Fibroblast of lung (primary cell): ENCODE results near the gene NSUN3. TPM values are rescaled to one million over a fixed set of nuclear protein-coding genes. Genes with fewer than 3 reads are reported as not detected.
"Not testable (repeated sequence)": the region's sequence is repeated elsewhere in the genome, so short reads cannot be mapped to it uniquely, and the experiment has no call there.

ENCODE experiments used
- DNase-seq, 2 donors: peaks; one replicate each; pipeline versions ENCODE4 v3.0.0 to v3.0.0-alpha.2; 2010; ENCODE audit warnings: low read depth in 2 of 2
- H2AFZ ChIP-seq: 2 replicates; pipeline ENCODE4 v1.5.1; 2012; ENCODE audit warnings: low read length, control low read depth, inconsistent platforms
- H3K27ac ChIP-seq: 2 replicates; pipeline ENCODE4 v1.5.1; 2011; ENCODE audit warnings: low read length, control low read depth; ENCODE audit not compliant: insufficient read depth
- H3K27me3 ChIP-seq: 2 replicates; pipeline ENCODE4 v1.5.1; 2011; ENCODE audit warnings: mild to moderate bottlenecking, low read length; ENCODE audit not compliant: control insufficient read depth, insufficient read depth
- H3K36me3 ChIP-seq: 2 replicates; pipeline ENCODE4 v1.5.1; 2011; ENCODE audit warnings: low read length; ENCODE audit not compliant: control insufficient read depth, insufficient read depth
- H3K4me1 ChIP-seq: 2 replicates; pipeline ENCODE4 v1.5.1; 2011; ENCODE audit warnings: low read length; ENCODE audit not compliant: control insufficient read depth, insufficient read depth; ENCODE audit errors: extremely low read depth
- H3K4me2 ChIP-seq: 2 replicates; pipeline ENCODE4 v1.5.1; 2011; ENCODE audit warnings: low read length, control low read depth; ENCODE audit not compliant: insufficient read depth; ENCODE audit errors: extremely low read depth
- H3K4me3 ChIP-seq, 4 experiments: fragments of 200-600 bp in 1 of 4; sonication (generic) in 1 of 4; replicated peaks in 1 of 4; 2 replicates each; pipeline ENCODE4 v1.5.1; 2011 to 2016; ENCODE audit warnings: low read length in 4 of 4, low read depth in 3 of 4, mild to moderate bottlenecking in 3 of 4, control low read depth in 2 of 4, inconsistent platforms in 1 of 4, mixed read lengths in 1 of 4; ENCODE audit not compliant: insufficient read depth in 1 of 4; ENCODE audit errors: control extremely low read depth in 1 of 4
- H3K79me2 ChIP-seq: 2 replicates; pipeline ENCODE4 v1.5.1; 2012; ENCODE audit warnings: mild to moderate bottlenecking, low read length, inconsistent platforms; ENCODE audit not compliant: control insufficient read depth, insufficient read depth
- H3K9ac ChIP-seq: 2 replicates; pipeline ENCODE4 v1.5.1; 2011; ENCODE audit warnings: mild to moderate bottlenecking, low read length, control low read depth; ENCODE audit not compliant: insufficient read depth
- H3K9me3 ChIP-seq: 2 replicates; pipeline ENCODE4 v1.5.1; 2012; ENCODE audit warnings: low read depth, low read length; ENCODE audit not compliant: control insufficient read depth, insufficient read depth
- H4K20me1 ChIP-seq: 2 replicates; pipeline ENCODE4 v1.5.1; 2011; ENCODE audit warnings: low read length; ENCODE audit not compliant: control insufficient read depth, insufficient read depth; ENCODE audit errors: extremely low read depth
- EZH2 ChIP-seq: IDR thresholded peaks from 2 replicates; pipeline ENCODE4 v1.5.1; 2012; ENCODE audit warnings: low read length, control low read depth, mild to moderate bottlenecking; ENCODE audit errors: missing control alignments
- polyA plus RNA-seq, 2 donors: library from polyadenylated mRNA; depleted of rRNA in 1 of 2; stranded (reverse) in 1 of 2; unstranded in 1 of 2; fragments of >200 nt; gene quantifications; 2 replicates each; pipeline ENCODE4 v1.2.1, GENCODE V29; 2011 to 2012; ENCODE audit warnings: missing spikeins in 1 of 2
- total RNA-seq: library from RNA; depleted of rRNA; stranded (reverse); fragments of >200 nt; gene quantifications from 2 replicates; pipeline ENCODE4 v1.2.1, GENCODE V29; 2014
- TF ChIP-seq, protein P1 (sequence below), 2 donors: IDR thresholded peaks in 1 of 2; conservative IDR thresholded peaks in 1 of 2; 1 replicate in 1 of 2; 2 replicates in 1 of 2; pipeline ENCODE4 v1.5.1; 2011 to 2012; ENCODE audit warnings: low read length in 2 of 2, control low read depth in 1 of 2, inconsistent platforms in 1 of 2, low read depth in 1 of 2, mild to moderate bottlenecking in 1 of 2

NSUN3 gene
- total and polyA plus RNA-seq, 2 donors (not counting 1 experiment from before 2014, with no cell fraction given), result 6.2 to 23.1 TPM

DNA sequence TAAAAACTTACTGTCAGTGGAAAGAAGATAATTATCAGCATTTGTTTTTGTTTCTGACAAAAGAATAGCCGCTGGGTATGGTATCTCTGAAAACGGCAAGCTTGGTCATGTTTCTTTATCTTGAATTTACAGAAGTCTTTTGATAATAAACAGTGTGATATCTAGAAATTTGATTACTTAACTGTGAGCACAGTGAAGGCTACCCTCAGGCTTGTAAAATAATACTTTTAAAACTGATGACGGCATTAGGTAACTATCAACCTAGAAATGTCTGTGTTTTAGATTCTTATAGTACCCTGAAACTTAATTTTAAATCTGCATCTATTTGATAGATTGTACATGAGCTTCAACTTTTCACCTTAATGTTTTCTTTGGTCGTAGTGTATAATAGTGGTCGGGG is 43.4 kb downstream of the NSUN3 start:
- TF ChIP-seq, protein P1, sequence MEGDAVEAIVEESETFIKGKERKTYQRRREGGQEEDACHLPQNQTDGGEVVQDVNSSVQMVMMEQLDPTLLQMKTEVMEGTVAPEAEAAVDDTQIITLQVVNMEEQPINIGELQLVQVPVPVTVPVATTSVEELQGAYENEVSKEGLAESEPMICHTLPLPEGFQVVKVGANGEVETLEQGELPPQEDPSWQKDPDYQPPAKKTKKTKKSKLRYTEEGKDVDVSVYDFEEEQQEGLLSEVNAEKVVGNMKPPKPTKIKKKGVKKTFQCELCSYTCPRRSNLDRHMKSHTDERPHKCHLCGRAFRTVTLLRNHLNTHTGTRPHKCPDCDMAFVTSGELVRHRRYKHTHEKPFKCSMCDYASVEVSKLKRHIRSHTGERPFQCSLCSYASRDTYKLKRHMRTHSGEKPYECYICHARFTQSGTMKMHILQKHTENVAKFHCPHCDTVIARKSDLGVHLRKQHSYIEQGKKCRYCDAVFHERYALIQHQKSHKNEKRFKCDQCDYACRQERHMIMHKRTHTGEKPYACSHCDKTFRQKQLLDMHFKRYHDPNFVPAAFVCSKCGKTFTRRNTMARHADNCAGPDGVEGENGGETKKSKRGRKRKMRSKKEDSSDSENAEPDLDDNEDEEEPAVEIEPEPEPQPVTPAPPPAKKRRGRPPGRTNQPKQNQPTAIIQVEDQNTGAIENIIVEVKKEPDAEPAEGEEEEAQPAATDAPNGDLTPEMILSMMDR (conservative IDR thresholded peaks at IDR 0.05 in 1 of 2, IDR thresholded peaks at IDR 0.05 in 1 of 2; ENCODE audit: low read depth in 1 of 2, low read length in 2 of 2), result no peak
- TF ChIP-seq EZH2, result no peak
- Histone ChIP-seq H3K4me3 (no peak overlapping the region), H2AFZ (no peak overlapping the region), H3K27me3 (no peaks in the 10 kb centered on the region), H3K27ac (no peak overlapping the region), H3K79me2 (no peaks in the 10 kb centered on the region), H4K20me1 (no peaks in the 10 kb centered on the region), H3K4me1 (no peaks in the 10 kb centered on the region), H3K4me2 (no peak overlapping the region), H3K9ac (no peak overlapping the region), H3K36me3 (no peaks in the 10 kb centered on the region), H3K9me3 (no peaks in the 10 kb centered on the region)
- no peak for DNase-seq

DNA sequence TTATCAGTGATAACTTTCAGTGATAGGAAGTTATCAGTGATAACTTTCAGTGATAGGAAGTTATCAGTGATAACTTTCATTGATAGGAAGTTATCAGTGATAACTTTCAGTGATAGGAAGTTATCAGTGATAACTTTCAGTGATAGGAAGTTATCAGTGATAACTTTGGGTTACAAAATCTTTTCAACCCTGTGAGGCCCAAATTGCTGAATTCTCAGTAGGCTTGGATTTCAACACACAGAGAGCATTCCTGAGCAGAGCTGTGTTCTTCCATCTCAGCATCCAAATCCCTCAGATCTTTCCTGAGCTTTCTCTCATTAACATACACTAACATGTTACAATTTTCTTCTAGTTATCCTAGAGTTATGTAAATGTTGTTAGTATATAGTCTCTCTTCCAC is 47.4 kb downstream of the NSUN3 start:
- DNase-seq, H3K4me2 ChIP-seq, H3K27me3 ChIP-seq, H3K9me3 ChIP-seq, H2AFZ ChIP-seq, H3K36me3 ChIP-seq, H3K79me2 ChIP-seq, H3K27ac ChIP-seq, H3K9ac ChIP-seq, H3K4me3 ChIP-seq, H3K4me1 ChIP-seq, H4K20me1 ChIP-seq: not testable (repeated sequence)

DNA sequence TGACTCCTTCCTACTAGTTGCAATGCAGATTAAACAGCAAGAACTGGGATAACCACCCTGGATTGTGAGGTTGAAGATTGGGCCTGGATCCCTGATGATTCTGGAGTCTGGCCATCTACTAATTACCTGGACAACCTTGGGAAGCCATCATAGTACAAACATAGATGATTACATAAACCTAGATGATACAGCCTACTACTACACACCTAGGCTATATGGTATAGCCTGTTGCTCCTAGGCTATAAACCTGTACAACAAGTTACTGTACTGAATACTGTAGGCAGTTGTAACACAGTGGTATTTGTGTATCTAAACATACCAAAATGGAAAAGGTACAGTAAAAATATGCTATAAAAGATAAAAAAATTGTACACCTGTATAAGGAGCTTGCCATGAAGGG is 48.0 kb downstream of the NSUN3 start:
- Histone ChIP-seq H4K20me1 (no peaks in the 10 kb centered on the region), H3K9ac (no peak overlapping the region), H2AFZ (no peak overlapping the region), H3K36me3 (no peaks in the 10 kb centered on the region), H3K9me3 (no peaks in the 10 kb centered on the region), H3K4me2 (no peak overlapping the region), H3K27ac (no peak overlapping the region), H3K4me3 (no peak overlapping the region), H3K79me2 (no peaks in the 10 kb centered on the region), H3K4me1 (no peaks in the 10 kb centered on the region), H3K27me3 (no peaks in the 10 kb centered on the region)
- TF ChIP-seq, protein P1 (conservative IDR thresholded peaks at IDR 0.05 in 1 of 2, IDR thresholded peaks at IDR 0.05 in 1 of 2; ENCODE audit: low read depth in 1 of 2, low read length in 2 of 2), result no peak
- no peak for TF ChIP-seq EZH2
- no peak for DNase-seq
